GM18858 (cell line): ENCODE data around the gene RIPOR1.

Source experiments
- ATAC-seq: cut with Tn5 transposase; IDR thresholded peaks from one replicate; pipeline ENCODE4 v1.9.1; 2021; ENCODE audit not compliant: unreplicated experiment

RIPOR1 gene

GRCh38 chr16:67549936-67550335 is 21.3 kb downstream of the RIPOR1 start:
- no peak for ATAC-seq

GRCh38 chr16:67551091-67551490 is 22.5 kb downstream of the RIPOR1 start:
- no peak for ATAC-seq

- no peak for ATAC-seq
Observed at GRCh38 chr16:67551972-67552371, 23.3 kb downstream of the RIPOR1 start.

- no peak for ATAC-seq
Observed at GRCh38 chr16:67552476-67552875, 23.8 kb downstream of the RIPOR1 start.

- ATAC-seq, result no peak
Observed at GRCh38 chr16:67555795-67556212, 27.2 kb downstream of the RIPOR1 start.

GRCh38 chr16:67558859-67559258 is 30.2 kb downstream of the RIPOR1 start:
- ATAC-seq, result no peak

GRCh38 chr16:67560827-67561342 is 32.3 kb downstream of the RIPOR1 start:
- no peak for ATAC-seq

GRCh38 chr16:67561501-67561823 is 32.8 kb downstream of the RIPOR1 start:
- ATAC-seq, result no peak

- ATAC-seq, result peak; percentile 81
Observed at GRCh38 chr16:67561824-67562525, 33.3 kb downstream of the RIPOR1 start.

GRCh38 chr16:67562526-67562917 is 33.9 kb downstream of the RIPOR1 start, which contains the start of gene CTCF:
CTCF (plus strand) TSS chr16:67562526; CDS start chr16:67610833, 48,307 bp downstream.
- peak; percentile 22 for ATAC-seq

- ATAC-seq, result peak; percentile 14
Observed at GRCh38 chr16:67562918-67563707, 34.5 kb downstream of the RIPOR1 start.

- ATAC-seq, result no peak
Observed at GRCh38 chr16:67563708-67564468, 35.3 kb downstream of the RIPOR1 start.

GRCh38 chr16:67565470-67566100 is 37.0 kb downstream of the RIPOR1 start:
- no peak for ATAC-seq

GRCh38 chr16:67571464-67571863 is 42.8 kb downstream of the RIPOR1 start:
- ATAC-seq, result no peak

GRCh38 chr16:67571981-67572431 is 43.4 kb downstream of the RIPOR1 start:
- ATAC-seq, result no peak

- ATAC-seq, result no peak
Observed at GRCh38 chr16:67579686-67580085, 51.1 kb downstream of the RIPOR1 start.

- ATAC-seq, result no peak
Observed at GRCh38 chr16:67580202-67580601, 51.6 kb downstream of the RIPOR1 start.

- ATAC-seq, result no peak
Observed at GRCh38 chr16:67593288-67593687, 64.7 kb downstream of the RIPOR1 start.

GRCh38 chr16:67593701-67594100 is 65.1 kb downstream of the RIPOR1 start:
- ATAC-seq, result no peak

- no peak for ATAC-seq
Observed at GRCh38 chr16:67594256-67594915, 65.8 kb downstream of the RIPOR1 start.
